HG03520 (cell line): ENCODE data around the gene EID3.
"Not testable (repeated sequence)": the region's sequence is repeated elsewhere in the genome, so short reads cannot be mapped to it uniquely, and the experiment has no call there.

ENCODE experiments used
- ATAC-seq: cut with Tn5 transposase; IDR thresholded peaks from one replicate; pipeline ENCODE4 v1.9.1; 2021; ENCODE audit warnings: mild to moderate bottlenecking, moderate library complexity; ENCODE audit not compliant: unreplicated experiment

EID3 gene

DNA sequence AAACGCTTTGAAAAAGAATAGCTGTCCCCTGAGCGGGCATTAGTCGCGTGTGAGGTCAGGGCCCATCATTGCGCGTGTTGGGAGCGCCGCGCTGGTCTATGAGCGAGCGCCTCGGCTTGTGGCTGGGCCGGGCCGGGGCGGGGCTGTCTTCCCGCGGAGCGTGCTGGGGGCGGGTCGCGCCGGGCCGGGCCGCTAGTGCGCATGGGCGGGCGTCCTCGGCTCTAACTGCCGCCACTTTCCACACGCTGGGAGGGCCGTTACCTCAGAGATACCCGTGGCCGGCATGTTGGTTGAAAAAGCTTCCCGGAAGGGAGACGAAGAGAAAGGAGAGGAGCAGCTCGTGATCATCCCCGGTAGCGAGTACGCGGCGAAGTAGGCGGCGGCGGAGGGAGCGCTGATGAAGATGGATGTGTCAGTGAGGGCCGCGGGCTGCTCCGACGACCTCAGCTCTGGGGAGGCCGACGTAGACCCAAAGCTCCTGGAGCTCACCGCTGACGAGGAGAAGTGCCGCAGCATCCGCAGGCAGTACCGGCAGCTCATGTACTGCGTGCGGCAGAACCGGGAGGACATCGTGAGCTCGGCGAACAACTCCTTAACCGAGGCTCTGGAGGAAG lies at the start of gene EID3:
TSS of gene EID3 (plus strand) at position 202 of the 614 bp plus-strand sequence. CDS start at position 398, 196 bp downstream.
- ATAC-seq, result peak; percentile 93

DNA sequence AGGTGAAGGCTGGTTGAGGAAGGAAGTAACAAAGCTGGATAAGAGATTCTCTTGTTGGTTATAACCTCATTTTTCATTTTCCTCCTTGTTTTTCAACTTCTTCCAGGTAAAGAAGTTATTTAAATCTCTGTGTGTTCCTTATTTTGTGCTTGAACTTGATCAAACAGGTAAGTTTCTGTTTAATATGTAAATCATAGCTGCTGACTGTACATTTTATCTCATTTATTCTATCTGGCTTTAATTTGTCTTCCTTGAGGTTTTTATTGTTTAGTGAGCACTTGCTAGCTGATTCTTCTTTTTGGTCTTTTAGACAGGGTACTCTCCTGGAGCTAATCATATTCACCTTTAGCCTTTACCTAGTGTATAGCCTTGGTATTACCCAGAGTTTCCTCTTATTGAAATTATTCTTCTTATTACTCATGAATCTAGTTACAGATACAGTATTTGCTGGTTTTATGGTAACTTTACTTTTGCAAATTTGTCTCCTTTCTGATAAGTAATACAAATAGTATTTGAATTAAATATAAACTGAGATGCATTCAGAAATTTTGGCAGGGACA lies 45.5 kb upstream of the EID3 start:
- ATAC-seq, result no peak

DNA sequence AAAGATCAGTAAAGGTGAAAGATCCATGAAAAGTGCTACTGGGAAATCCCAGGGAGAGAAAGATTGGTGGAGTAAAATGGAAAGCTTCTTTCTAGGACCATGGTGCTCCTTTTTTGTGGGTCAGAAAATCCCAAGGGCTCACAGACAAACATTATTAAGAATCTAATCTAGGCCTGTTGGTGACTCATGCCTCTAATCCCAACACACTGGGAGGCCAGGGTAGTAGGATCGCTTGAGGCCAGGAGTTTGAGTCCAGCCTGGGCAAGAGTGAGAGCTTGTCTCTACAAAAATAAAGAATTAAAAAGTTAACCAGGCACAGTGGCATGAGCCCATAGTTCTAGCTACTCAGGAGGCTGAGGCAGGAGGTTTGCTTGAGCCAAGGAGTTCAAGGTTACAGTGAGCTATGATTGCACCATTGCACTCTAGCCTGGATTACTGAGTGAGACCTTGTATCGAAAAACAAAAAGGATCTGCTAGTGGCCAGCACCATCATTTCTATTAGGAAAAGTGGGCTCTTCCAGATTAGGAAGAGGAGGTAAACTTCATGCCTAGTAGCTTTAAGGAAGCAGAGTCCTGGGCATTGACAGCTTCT lies 45.0 kb upstream of the EID3 start:
- no peak for ATAC-seq

DNA sequence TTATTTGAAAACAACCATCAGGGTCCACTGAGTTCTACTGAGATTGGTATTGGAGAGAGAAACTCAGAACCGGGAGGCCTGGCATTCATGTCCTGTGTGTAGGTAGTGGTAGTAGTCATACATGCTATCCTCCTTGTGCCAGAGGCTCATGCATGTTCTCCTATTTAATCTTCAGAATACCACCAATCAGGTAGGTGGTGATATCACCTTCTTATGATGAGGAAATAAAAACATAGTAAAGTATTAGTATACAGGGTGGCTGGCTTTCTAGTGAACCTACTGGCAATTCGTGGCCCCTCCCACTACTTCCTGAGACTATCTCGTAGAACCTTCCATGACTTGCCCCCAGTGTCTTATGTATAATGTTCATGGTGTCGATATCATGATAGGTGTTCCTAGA lies 40.5 kb upstream of the EID3 start:
- ATAC-seq, result no peak

DNA sequence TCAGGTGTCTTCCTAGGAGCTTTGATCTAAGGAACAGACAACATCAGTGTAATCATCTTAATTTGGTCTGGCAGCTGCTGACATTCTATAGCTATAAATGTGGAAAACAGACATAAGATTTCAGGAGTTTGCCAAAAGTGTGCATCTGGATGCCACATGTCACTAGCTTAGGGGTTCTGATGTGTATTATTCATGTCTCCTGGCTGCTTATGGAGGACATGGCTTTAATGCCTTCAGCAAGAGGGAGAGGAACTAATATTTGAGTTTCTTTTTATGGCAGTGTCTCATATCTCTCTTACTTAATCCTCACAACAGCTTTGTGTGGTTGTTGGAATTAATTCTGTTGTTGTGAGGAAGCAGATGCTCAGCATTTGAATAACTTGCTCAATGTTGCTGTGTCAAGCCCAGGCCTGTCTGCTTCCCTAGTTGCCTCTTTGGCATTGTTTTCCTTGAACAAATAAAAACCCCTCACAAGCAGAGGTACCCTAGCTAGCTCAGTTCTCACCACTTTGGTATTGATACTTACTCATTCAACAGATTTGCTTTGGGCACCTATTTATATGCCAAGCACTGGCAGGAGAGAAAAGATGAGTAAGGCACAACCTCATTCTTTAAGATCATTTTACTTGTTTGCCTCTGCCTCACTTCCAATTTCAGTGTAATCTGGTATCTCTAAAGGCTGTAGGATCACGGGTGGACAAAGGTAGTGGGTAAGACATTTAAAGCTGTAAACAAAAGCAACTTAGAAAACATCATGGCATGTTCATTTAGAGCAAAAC lies 39.8 kb upstream of the EID3 start:
- ATAC-seq, result no peak

DNA sequence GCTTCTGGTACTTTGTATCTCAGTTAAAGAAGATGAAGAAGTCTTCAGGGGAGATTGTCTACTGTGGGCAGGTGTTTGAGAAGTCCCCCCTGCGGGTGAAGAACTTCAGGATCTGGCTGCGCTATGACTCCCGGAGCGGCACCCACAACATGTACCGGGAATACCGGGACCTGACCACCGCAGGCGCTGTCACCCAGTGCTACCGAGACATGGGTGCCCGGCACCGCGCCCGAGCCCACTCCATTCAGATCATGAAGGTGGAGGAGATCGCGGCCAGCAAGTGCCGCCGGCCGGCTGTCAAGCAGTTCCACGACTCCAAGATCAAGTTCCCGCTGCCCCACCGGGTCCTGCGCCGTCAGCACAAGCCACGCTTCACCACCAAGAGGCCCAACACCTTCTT lies 38.1 kb upstream of the EID3 start:
- not testable (repeated sequence) for ATAC-seq

DNA sequence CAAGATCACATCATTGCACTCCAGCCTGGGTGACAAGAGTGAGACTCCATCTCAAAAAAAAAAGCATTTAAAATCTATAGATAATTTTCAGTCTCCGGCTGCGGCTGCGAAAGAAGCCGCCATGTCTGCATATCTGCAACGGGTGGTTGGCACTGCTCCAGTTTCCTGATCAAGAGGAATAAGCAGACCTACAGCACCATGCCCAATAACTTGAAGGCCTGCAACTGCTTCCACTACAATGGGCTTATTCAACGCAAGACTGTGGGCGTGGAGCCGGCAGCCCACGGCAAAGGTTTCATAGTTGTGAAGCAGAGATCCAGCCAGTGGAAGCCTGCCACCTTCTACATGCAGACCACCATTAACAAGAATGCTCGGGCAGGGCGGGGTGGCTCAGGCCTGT lies 30.6 kb upstream of the EID3 start:
- no peak for ATAC-seq

DNA sequence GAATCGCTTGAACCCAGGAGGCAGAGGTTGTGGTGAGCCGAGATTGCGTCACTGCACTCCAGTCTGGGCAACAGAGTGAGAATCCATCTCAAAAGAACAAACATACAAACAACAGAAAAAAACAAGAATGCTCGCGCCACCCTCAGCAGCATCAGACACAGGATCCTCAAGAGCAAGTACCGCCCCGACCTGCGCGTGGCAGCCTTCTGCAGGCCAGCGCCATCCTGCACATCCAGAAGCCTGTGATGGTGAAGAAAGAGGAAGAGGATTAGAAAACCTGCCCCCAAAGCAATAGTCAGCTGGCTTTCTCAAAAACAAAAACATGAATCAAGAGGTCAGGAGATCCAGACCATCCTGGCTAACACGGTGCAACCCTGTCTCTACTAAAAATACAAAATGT lies 30.0 kb upstream of the EID3 start:
- no peak for ATAC-seq

DNA sequence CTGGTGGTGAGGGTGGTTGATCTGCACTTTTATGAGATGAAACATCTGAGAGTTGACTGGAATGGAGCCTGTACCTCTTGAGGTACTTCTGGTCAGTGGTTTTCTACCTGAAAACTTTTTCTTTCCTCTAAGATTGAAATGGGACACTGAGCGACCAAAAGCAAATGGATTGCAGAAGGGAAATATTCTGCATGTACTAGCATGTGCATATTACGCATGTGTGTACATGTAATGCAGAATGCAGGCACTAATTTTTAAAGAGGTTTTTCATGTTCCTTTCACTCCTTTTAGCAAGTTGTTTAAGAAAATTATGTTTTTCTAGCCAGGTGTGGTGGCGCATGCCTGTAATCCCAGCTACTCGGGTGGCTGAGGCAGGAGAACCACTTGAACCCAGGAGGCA lies 28.7 kb upstream of the EID3 start:
- no peak for ATAC-seq

DNA sequence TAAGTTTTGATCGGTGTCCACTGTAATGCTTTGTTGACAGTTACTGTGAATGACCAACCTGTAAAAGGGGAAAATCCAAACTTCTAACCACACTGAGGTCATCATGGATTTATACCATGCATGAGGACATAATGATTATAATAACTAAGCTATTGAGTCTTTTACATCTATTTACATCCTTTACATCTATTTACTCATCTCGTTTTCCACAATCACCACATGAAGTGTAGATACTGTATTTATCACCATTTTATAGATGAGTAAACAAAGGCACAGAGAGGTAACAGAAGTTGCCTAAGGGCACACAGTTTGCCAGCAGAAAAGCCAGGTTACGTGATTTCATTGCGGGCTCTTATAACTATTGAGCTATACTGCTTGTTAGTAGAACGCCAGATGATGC lies 27.9 kb upstream of the EID3 start:
- no peak for ATAC-seq

DNA sequence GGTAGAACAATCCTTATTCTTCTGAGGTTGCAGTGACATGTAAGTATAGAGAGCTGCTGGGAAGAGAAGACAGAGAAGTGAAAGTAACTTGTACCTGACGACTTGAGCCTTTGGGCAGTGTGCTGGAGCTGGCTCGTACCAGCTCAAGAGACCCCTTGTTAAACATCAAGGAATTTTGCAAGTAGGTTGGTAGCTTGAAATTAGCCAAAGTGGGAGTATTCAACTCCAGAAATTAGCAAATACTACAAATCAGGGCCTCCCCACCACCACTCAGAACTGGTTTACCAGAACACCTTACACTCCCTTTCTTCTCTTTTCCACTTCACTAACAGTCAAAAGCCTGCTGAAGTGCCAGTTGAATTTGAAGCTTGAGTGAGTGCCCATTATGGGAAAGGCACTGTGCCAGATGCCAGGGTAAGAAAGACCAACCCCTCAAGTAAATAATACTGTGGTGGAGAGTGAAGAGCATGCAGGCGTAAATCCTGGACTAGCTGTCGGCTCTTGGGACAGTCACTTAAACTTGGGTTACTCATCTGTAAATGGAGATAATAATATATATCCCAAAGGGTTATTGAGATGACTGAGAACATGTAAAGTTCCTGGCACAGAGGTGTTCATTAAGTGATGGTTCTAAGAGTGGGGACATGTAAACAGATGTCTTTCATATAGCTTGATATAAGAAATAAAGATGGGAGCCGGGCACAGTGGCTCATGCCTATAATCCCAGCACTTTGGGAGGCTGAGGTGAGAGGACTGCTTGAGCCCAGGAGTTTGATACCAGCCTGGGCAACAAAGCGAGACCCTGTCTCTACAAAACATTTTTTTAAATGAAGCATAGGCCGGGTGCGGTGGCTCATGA lies 27.0 kb upstream of the EID3 start:
- ATAC-seq, result no peak

DNA sequence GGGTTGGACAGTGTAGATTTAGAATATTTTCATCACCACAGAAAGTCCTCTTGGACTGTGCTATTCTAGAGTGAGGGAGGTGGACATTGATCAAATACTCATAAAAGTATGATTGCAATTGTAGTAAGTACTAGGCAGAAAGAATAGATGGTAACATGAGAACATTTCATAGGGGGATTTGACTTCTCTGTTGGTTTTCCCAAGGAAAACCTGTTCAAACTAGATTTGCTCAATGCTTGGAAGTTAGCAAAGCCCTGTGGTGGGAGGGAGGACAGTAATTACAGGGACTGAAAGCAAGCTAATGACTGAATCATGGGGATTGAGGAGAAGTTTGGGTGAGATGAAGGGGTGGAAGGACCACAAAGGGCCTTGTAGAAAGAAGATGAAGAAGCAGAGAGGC lies 24.4 kb upstream of the EID3 start:
- no peak for ATAC-seq

DNA sequence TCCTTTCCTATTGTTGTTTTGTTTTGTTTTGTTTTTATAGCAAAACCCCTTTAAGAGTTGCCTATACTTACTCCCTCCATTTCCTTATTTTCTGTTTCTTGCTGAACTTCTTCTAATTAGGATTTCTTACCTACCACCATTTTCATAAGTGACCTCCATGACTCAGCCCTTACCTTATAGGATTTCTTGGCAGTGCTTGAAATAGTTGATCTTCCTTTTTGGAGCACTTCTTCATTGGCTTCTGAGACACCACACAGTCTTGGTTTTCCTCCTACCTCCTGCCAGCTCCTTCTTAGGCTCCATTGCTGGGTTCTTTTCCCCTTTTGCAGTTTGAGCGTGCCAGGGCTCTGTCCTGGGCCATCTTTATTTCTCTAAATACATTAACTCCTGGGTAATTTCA lies 23.4 kb upstream of the EID3 start:
- no peak for ATAC-seq

DNA sequence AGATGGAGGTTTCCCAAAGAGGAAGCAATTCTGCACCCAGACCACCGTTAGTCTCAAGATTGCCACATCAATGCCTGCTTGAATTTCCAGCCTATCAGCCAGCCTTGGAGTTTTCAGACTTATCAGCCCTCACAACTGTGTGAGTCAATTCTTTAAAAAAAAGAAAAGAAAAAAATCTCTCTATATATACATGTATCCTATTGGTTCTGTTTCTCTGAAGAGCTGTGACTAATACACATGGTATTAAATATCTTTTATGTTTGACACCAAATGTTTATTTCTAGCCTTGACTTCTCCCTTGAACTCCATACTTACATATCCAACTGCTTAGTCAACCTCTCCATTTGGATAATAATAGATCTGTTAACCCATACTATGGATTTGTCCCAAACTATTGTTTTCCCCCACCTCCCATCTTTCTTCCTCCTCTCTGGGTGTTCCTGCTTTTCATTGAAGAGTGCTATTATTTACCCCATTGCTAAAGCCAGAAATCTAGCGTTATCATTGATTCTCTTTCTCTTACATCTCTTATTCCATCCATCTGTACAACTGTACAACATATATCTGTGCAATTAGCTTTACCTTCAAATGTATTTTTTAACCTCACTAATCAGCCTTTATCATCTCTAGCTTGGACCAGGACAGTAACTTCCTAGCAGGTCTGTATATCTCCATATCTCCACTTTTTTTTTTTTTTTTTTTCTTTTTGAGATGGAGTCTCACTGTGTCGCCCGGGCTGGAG lies 22.7 kb upstream of the EID3 start:
- no peak for ATAC-seq

DNA sequence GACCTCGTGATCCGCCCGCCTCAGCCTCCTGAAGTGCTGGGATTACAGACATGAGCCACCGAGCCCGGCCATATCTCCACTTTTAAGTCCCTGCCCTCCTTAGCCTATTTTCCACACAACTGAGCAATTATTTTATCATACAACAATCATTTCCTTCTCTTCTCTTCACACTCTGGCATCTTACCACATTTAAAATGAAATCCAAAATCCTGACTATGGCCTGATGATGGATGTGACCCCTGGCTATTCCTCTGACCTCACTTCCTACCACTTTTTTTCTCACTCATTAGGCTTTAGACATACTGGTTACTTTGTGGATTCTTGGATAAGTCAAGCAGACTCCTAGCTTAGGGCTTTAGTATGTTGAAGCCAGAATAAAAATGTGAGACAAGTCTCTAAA lies 21.9 kb upstream of the EID3 start:
- ATAC-seq, result no peak

DNA sequence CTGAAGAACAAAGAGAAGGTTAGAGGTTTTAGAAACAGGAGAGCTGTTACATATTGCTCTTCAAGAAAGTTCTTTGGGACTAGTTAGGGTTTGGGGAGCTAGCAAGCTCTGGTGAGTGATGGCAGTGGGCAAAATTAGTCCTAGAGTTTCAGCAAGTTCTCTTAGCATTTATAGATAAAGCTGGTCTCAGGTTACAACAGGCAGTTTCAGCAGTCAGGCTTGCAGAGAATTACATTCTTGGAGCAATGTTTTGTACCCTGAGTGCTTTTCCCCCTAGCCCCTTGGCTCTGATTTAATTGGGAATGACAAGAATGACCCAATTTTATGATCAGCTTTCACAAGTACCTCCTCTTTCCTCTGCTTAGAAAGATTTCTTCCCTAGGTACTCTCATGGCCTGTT lies 21.4 kb upstream of the EID3 start:
- ATAC-seq, result no peak

DNA sequence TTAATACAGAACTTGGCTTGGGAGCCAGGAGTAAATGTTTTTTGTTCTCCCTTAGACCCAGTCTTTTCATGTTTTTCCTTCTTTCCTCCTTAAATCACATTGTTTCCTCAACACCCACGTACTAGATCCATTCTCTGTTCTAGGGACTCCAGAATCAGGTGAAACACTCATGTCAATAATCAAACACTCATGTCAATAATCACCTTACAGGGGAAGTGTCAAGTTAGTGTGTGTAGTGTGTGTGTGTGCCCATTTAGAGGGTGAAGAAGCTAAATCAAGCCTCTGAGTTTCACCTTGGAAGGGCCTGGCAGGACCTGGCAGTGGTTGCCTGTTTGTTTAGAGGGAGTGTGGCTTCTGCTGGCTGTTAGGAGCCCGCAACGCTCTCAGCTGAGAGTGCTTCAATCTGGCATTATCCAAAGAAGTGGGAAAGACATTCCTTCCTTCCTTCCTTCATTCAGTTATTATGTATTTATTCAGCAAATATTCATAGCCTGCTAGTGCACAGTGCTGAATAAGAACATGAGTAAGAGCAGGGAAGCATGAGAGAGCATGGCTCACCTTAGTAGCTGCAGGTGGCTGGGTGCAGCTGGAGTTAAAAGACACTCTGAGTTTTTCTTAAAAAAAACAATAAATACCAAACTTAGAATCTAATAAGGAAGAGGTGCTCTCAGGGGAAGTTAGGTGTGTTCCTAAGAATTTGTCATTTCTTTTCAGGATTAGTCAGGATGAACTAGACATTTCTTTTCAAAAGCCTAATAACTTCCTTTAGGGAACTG lies 17.6 kb upstream of the EID3 start:
- ATAC-seq, result no peak

DNA sequence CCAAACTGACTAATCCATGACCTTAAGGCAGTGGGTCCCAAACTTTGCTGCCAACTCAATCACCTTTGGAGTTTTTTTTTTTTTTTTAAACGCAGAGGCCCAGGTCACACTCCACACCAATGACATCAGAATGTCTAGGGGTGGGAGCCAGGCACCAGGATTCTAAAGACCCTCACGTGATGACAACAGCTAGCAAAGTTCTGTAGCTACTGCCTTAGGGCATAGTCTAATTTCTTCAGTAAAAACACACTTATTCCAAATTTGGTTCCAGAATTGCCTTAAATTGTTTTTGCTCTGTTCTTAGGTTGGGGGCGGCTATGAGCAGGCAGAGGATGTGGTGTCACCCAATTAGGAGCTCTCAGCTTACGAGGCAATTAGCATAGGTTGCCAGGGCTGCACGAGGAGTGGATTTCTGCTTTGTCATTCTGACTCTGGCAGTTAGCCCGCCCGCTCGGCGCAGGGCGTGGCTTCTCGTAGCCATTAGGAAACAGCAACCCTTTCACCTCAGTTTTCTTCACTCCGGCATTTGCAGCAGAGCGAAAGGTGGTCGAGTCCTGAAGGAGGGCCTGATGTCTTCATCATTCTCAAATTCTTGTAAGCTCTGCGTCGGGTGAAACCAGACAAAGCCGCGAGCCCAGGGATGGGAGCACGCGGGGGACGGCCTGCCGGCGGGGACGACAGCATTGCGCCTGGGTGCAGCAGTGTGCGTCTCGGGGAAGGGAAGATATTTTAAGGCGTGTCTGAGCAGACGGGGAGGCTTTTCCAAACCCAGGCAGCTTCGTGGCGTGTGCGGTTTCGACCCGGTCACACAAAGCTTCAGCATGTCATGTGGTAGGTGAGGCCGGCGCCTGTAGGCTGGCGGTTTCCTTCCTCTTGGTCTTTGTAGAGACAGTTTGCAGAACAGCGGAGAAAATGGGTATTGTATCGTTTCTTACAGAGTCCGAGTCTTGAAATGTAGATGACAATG lies 16.7 kb upstream of the EID3 start:
- peak; percentile 77 for ATAC-seq
